ENCODE data around the gene ITGB1BP1.

ITGB1BP1 gene

DNA sequence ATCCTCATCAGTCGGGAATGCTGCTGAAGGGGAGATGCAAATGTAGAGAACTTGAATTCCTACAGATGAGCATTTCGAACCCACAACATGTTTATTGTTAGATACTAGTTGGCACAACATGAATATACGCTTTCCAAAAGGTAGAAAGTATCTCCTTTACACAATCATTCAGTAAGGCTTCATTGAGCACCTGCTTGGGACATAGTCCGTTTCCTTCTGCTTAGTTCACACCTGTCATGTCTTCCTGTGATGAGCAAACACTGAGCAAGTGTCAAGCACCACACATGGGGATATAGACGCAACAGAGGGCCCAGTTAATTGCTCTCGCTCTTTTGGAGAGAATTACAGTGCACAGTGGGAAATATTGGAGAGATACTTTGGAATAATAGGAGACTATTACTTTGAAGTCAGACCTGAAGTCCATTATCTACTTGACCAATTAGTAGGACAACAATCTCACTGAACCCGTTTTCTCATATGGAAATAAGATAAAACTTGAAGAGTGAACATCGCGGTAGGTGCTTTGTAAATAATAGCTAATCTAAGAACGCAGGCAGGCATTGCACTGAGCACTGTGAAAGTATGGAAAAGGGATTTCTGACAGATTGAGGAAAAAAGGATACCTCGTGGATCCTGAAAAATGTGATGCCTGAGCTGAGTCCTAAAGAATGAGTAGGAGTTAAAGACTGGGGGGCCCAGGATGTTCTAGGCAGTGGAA lies 1.3 kb upstream of the ITGB1BP1 start:
- DNase-seq: no peak

DNA sequence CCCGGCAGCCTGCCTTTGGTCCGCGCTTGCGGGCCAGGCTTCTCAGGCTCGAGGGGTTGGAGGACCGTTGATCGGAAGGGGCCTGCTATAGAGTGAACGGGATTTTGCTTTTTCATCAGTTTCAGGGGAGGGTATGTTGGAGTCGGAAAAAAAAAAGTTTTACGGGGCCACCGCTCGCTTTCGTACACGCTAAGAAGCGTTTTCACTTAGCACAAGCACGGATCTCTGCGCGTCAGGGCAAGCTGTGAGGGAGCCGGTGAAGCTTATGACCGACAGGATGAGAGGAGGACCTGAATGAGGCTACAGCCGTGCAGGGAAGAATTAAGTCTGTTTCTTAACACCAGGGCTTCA lies 569 bp upstream of the ITGB1BP1 start:
- peak; percentile 33 for DNase-seq

DNA sequence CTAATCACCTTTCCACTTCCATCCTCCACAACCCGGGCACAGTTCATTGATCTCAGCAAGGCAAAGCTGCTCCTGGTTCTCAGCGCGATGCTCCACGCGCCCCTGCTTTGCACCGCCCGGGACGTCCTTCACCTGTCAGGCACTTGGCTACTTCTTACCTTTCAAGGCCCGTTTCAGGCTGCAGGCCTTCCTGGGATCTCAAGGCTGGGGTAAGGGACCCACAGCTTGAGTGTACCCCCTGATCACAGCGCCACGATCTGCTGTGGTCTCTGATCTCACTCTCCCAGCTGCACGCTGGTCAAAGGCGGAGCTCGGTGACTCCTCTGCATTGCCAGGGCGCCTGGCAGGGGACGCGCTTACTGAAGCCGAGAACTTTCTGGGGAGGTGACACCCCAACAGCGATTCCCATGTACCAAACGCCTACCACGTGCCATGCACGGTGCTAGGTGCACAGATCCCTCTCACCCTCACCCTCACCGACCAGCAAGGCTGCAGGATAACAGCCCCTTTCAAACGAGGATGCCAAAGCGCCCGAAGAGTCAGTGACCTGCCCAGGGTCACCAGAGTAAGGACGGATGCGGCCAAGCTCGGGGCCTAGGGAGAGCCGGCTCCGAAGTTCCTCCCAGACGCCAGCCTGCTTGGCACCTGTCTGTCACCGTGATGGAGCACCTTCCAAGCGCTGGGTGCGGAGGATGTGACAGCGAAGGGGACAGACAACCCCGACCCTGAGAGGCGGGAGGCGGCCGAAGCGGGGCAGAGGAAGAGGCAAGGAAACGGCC lies 818 bp downstream of the ITGB1BP1 start:
- no peak for DNase-seq

DNA sequence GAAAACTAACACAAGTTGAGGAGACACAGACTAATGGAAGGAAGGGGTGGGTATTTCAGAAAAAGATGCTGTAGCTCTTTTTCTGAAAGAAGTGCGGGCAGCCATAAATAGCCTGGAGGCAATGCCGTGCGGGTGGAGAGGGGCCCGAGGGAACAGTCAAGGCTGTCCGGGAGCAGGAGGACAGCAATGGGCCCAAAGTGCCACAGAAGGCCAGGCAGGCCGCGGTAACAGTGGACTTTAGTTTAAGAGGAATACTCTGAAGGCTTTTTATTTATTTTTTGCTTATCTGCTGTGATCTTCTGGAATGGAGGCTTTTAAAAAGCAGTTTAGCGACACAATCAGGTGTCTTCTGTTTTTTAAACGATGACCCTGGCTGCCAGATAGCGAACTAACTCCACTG lies 2.8 kb downstream of the ITGB1BP1 start:
- DNase-seq: no peak

DNA sequence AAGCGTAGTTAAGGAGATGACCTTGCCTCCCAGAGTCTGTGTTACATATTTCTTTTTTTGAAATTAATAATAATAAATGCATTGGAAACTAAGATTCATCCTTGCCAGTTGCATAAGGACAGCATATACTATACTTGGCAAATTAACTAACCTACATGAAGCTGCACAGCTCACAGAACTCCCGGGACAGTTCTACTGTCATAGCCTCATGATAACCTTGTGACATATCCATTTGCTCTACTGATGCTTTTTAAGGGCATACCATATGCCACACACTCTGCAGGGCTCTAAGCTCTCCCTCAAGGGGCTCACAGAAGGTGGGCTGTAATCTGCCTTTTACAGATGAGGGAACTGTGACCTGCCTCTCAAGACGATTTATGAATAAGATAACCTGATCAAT lies 3.8 kb downstream of the ITGB1BP1 start:
- DNase-seq: no peak

DNA sequence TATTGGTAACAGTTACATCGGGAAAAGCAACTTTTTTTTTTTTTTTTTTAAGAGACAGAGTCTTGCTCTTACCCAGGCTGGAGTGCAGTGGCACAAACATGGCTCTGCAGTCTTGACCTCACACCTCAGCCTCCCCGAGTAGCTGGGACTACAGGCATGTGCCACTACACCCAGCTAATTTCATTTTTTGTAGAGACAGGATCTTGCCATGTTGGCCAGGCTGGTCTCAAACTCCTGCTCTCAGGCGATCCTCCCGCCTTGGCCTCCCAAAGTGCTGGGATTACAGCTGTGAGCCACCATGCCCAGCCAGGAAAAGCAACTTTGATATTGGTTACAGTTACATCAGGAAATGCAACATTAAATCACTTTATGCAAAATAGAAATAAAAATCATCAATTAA lies 4.6 kb downstream of the ITGB1BP1 start:
- no peak for DNase-seq

DNA sequence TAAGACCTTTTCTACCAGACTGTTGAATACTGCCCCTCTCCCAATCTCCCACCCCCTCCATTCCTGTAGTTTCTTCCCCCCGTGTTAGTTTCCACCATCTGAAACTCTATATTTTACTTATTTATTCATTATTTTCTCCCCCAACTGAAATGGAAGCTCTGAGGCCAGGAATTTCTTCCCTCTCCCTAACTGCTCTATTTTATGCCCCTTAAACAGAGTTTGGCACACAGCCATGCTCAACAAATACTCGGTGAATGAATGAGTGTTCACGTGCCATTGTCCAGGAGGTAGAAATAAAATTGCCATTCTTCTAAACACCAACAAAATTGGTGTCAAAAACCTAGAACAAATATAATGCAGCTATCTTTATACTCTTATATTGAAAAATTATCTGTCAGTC lies 5.6 kb downstream of the ITGB1BP1 start:
- DNase-seq: no peak

DNA sequence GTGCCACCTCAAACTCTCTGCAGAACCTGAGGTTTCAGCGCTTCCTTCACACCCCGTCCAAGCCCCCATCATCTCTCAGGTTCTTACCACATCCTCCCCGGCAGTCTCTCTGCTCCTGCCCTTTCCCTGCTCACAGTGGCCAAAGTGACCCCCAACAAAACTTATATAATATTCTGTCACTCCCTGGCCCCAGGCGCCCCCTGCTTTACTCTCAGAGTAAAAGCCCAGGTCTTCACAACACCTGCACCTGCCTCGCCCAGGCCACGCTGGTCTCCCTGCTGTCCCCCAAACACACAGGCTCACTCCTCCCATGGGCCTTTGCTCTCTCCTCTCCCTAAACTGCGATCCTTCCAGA lies 6.4 kb downstream of the ITGB1BP1 start:
- no peak for DNase-seq

DNA sequence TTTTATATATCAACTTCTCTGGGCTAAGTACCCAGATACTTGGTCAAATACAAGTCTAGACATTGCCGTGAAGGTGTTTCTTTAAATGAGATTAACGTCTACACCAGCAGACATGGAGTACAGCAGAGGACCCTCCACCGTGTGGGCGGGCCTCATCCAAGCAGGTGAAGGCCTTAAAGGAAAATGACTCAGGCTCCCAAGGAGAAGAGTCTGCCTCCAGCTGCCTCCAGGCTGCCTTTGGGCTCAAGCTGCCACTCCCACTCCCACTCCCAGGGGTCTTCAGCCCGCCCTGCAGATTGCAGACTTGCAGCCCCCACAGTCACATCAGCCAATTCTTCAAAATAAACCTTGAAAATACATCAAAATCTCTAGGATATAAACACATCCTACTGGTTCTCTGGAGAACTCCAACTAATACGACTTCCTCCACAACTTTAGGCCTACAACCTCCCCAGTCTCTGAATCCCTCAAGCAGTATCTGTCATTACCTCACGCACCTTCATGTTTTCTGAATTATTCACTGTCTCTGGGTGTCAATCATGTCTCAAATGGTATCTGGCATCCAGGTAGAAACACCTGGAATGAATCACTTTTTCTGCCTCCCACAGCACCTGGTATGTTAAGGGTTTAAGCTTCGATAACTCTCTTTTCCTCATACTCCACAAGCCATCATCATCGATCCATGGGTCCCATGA lies 6.9 kb downstream of the ITGB1BP1 start:
- DNase-seq: no peak

DNA sequence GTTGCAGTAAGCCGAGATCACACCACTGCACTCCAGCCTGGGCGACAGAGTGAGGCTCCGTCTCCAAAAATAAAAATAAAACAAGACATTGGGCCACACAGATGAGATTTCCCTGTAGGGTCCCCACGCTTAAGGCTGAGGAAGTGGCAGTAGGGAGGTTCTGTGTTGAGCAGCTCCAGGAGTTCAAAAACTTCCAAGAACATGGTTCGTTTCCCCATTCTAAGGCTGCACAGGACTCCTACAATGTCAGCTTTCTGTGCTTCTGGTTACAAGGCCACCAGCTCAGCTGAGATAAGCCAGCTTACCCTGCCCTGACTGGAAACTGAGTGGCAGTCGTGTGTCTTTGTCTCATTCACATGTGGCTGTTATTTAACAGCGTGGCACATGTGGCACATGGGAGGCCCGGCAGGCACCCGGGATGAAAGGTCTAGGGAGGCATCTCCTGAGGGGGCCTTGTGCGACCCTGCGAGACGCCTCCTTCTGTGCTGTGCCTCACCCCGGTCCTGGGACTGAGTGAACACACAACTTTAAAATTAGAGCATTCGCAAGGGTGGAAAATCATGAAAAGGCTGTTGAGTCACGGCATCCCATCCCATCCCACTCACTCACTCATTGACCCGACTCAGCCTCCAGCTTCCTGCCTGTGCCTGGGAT lies 7.7 kb downstream of the ITGB1BP1 start:
- no peak for DNase-seq

DNA sequence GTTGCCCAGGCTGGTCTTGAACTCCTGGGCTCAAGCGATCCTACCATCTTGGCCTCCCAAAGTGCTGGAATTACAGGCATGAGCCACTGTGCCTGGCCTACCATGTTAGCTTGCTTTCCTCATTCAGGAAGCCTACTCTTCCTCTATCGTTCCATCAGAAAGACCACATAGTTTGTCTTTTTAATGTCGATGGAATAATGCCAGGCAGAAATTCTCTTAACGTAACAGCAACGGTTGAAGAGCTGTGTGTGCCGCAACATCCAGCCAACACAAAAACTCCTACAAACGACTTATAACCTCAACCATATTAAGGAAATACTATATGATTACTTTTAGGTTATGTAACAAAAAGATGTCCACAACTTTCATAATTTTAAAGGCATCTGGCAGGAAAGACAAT lies 10.5 kb downstream of the ITGB1BP1 start:
- no peak for DNase-seq

DNA sequence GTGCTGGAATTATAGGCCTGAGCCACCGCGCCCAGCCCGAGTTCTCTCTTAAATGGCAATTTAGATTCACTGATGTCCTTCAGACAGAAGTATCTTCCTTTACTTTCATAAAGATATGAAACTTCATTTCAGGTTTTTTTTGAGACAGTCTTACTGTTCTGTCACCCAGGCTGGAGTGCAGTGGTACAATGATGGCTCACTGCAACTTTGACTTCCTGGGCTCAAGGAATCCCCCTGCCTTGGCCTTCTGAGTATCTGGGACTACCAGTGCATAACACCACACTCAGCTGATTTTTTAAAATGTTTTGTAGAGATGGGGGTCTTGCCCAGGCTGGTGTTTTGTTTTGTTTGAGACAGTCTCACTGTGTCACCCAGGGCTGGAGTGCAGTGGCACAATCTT lies 13.2 kb downstream of the ITGB1BP1 start:
- no peak for DNase-seq

DNA sequence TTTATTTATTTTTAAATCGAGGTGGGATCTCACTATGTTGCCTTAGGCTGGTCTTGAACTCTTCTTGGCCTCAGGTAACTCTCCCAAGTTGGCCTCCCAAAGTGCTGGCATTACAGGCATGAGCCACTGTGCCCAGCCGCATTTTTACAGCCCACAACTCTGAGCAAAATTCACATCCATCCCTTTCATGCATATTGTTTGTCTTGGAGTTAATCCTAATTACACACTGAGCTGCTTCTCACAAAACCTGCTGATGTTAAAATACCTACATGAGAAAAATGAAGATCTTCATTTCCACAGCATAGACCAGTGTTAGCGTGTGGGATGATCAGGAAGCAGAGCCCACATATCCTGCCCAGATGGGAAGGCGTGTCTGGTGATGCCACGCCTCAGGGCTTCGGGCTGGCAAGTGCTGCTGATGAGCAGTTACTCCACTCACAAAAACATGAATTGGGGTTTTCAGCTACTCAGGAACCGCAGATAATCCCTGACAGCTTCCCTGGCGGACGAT lies 14.6 kb downstream of the ITGB1BP1 start:
- peak; percentile 99 for DNase-seq

DNA sequence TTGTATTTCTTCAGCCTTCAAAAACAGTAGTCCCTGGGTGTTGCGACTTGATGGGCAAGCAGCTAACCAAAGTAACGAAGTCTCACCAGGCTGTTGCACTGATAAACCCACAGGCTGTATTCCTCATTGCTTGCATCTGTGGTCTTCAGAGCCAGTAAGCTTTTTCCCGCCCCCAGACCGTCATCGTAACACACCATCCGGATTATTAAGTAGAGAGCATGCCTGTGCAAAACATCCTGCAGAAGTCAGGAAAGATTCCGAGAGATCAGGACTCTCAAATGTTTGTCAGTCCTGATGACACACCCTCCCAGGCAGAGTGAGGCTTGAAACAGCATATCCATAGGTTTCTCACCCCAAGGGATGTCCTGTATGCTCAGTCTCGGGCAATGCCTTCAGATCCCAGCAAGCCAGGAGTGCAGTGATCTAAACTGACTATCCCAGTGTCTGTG lies 15.9 kb downstream of the ITGB1BP1 start:
- DNase-seq: peak; percentile 39

DNA sequence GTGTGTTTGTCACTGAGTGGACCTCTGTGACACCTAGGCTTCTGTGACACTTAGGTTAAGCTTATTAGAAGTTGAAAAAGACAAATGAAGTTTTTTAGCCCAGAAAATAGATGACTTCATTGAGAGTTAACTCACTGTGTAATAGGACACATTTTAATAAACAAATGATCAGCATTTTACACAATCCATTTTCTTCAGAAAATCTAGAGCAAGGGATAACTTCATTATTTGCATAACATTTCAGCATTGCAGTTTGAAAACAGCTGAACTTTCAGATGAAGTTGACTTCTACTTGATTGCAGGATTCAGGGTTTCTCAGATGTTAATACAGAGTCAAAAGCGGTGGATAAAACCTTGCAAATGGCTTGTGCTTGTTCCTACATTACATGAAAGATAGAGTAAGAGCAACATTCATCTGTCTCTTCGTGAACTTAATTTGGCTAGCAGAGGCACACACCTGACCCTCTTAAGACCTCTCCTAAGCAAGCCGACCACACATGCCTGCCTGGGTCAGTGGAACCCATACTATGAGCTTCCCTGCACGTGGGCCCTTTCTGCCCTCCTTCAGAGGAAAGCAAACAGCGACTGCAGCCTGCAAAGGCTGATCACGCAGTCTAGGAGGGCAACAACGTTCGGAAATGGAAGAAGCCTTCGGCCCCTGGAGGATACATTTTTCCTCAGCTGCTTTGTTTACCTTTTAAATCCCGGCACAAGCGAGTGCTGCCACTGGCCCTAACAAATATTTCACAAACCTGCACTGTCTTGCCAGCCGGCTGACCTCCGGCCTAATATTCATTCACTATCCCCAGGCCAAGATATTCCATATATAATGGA lies 16.6 kb downstream of the ITGB1BP1 start:
- no peak for DNase-seq

DNA sequence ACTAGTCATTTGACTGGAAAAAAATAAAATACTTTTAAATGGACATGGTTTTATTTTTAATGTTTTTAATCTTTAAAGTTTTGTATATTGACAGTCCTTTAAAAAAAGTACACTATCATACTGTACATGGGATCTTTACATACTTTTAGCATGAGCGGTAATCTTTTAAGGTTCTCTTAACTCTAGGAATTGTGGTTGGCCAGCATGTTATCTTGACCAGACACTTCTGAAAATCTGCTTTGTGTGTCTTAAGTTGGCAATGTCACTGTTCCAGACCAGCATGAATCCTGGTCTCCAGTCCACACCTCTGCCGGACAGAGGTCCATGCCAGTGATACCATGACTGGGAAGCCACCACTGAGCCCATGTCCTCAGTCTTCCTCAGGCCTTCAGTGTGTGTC lies 17.7 kb downstream of the ITGB1BP1 start:
- no peak for DNase-seq

DNA sequence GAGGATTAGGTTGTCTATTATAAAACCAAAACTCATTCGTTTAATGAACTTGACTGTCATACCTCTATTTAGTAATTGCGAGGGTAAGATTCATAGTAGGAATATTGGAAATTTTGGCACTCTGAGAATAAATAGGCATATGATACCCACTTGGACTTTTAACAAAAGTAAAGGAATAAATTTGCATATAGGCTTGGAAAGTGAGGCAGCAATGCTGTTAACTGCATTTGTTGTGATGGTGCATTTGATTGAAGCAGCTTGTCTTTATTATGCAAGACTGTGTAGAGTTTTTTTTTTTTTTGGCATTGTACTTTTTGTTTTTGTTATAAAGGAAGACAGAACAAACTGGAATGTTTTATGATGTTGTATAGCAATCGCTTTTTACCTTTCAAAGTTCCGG lies 18.9 kb downstream of the ITGB1BP1 start:
- DNase-seq: no peak

DNA sequence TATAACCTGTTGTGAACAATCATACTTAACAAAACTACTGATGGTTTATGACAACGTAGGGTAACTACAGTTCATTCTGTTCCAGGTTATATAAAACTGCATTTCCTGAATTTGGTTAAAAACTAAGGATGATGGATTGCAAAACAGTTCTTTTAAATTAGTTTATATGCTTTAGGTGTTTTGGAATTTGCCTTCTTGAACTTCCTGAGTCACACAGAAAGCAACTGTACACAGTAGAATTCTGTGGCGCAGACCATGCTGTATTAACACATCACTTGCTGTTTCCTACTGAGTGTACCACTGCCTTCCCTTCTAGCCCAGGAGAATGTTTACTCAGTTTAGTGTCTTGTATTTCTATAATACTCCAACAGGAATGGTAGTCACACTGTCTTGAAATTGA lies 19.4 kb downstream of the ITGB1BP1 start:
- DNase-seq: no peak

DNA sequence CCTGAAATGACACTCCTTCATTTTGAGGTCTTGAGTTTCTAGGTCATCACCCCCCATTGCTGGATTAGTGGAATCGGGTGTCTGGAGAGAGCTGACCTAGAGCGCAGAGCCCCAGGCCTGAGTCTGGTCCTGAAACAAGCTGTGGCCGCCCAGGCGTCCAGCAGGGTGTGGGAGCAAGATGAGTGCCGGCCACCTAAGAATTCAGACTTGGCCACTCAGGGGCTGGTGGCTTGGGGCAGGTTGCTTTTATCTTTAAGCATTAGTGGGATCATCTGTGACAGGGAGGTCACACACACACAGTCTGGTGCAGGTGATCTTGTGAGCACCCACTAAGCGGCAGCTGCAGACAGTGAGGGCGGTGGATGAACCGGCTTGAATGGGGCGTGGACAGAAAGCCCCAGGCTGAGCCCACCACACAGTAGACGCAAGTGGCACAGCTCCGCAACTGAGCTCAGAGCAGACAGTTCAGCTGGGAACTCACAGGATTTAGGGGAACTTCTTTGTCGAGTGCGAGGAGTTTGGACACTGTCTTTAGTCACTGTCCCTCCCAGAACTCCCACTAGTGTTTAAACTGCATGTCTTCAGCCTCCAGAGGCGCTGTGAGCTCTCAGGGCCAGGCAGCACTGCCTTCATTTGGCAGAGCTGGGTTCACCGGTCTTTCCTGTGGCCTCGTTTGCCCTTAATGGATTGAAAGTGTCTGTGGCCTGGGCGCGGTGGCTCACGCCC lies 21.5 kb downstream of the ITGB1BP1 start:
- DNase-seq: no peak

DNA sequence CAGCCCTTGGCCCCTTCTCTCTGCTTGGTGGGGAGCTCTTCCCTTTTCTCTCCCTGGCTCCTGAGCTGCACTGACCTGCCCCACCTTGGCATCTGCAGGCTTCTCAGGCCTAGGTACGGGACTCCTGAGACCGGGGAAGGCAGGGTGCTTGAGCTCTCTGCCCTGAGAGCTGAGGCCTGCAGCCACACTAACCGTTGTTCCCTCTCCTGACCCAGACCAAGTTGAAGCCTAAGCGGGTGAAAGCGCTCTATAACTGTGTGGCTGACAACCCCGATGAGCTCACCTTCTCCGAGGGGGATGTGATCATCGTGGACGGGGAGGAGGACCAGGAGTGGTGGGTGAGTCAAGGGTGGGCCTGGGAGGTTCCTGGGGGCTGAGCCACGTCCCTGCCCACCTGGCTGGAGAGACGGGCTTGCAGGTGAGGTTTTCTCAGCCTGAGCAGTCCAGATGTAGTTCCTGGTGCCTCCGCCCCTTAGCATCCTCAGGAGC lies 22.2 kb downstream of the ITGB1BP1 start:
- DNase-seq: no peak

DNA sequence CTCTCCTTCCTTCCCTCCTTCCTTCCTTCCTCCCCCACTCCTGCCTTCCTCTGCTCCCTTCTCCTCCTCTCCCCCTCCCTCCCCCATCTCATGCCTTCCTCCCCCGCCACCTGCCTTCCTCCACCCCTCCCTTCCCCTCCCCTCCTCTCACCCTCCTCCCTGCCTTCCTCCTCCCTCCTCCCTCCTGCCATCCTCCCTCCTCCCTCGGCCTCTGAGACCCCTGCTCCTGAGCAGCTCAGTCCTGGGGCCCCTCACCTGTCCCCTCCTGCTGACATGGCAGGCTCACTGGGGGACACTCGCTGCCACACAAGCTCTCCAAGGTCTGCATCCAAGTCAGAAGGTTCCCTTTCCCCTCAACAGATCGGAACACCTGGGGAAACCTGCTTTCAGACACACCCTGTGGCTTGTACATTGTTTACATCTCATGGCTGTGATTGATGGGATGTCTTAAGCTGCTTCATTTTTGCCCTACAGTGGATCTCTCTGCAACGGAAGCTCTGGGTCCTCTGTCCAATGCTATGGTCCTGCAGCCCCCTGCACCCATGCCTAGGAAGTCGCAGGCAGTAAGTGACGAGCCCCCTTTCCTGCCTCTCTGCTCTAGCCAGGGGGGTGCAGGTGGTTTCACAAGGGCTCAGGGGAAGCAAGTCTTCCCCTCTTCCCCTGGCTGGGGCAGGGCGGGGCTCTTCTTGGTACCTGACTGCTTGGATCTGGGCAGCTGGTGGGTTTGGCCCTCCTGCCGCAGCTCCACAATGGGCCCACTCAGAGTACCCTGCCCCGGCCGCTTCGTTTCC lies 22.9 kb downstream of the ITGB1BP1 start:
- no peak for DNase-seq
